Measurements from ENCODE around the gene PRKAR1B.
"Not testable (repeated sequence)": the region's sequence is repeated elsewhere in the genome, so short reads cannot be mapped to it uniquely, and the experiment has no call there.

The PRKAR1B gene

GRCh38 chr7:756928-757560 is 30.0 kb upstream of the PRKAR1B start:
- no peak for DNase-seq

GRCh38 chr7:756231-756927 is 29.3 kb upstream of the PRKAR1B start:
- DNase-seq = no peak

- no peak for DNase-seq
These were observed 28.3 kb upstream of the PRKAR1B start for GRCh38 chr7:755413-755805.

GRCh38 chr7:754531-755412 is 27.7 kb upstream of the PRKAR1B start:
- DNase-seq = no peak

- DNase-seq = no peak
These were observed 26.1 kb upstream of the PRKAR1B start for GRCh38 chr7:753190-753589.

GRCh38 chr7:752256-752655 is 25.2 kb upstream of the PRKAR1B start:
- not testable (repeated sequence) for DNase-seq

- no peak for DNase-seq
These were observed 24.7 kb upstream of the PRKAR1B start for GRCh38 chr7:751826-752225.

GRCh38 chr7:750111-750905 is 23.2 kb upstream of the PRKAR1B start:
- DNase-seq = no peak

GRCh38 chr7:749140-749551 is 22.1 kb upstream of the PRKAR1B start:
- DNase-seq = no peak

- no peak for DNase-seq
These were observed 21.4 kb upstream of the PRKAR1B start for GRCh38 chr7:748446-748845.

GRCh38 chr7:747186-747585 is 20.1 kb upstream of the PRKAR1B start:
- no peak for DNase-seq

- DNase-seq = no peak
These were observed 19.3 kb upstream of the PRKAR1B start for GRCh38 chr7:746155-747061.

GRCh38 chr7:745431-746154 is 18.5 kb upstream of the PRKAR1B start:
- DNase-seq = no peak

GRCh38 chr7:744854-745430 is 17.9 kb upstream of the PRKAR1B start:
- no peak for DNase-seq

- DNase-seq = not testable (repeated sequence)
These were observed 17.0 kb upstream of the PRKAR1B start for GRCh38 chr7:744128-744520.

- not testable (repeated sequence) for DNase-seq
These were observed 16.5 kb upstream of the PRKAR1B start for GRCh38 chr7:743341-744127.

- no peak for DNase-seq
These were observed 15.7 kb upstream of the PRKAR1B start for GRCh38 chr7:742791-743190.

- DNase-seq = no peak
These were observed 14.8 kb upstream of the PRKAR1B start for GRCh38 chr7:741850-742249.

GRCh38 chr7:741191-741671 is 14.2 kb upstream of the PRKAR1B start:
- no peak for DNase-seq

Measured in activated CD4-positive, alpha-beta T cell treated with anti-CD3 and anti-CD28 coated beads, Interleukin-10, Interleukin-2, amounts not matched to agents 100 ng/mL and 50 ng/mL, durations not matched to agents 16 hours and 8 hours (primary cell).